Cardiac muscle cell (in vitro differentiated cells and primary cell): ENCODE data around the gene OPRD1. TPM values are rescaled to one million over a fixed set of nuclear protein-coding genes. Genes with fewer than 3 reads are reported as not detected.

Experiments
- DNase-seq, 2 donors: peaks; one replicate each; pipeline versions ENCODE4 v3.0.0 to v3.0.0-alpha.2; 2010 to 2017; ENCODE audit warnings: low read depth in 1 of 2, low spot score in 1 of 2
- H3K27ac ChIP-seq: fragments of 200-600 bp; sonication (generic); 2 replicates; pipeline ENCODE4 v1.5.1; 2016
- H3K27me3 ChIP-seq: fragments of 200-600 bp; sonication (generic); 2 replicates; pipeline ENCODE4 v1.6.0; 2016; ENCODE audit warnings: control low read depth
- H3K36me3 ChIP-seq: fragments of 200-600 bp; sonication (generic); 2 replicates; pipeline ENCODE4 v1.5.1; 2016; ENCODE audit warnings: control low read depth
- H3K4me1 ChIP-seq: fragments of 200-600 bp; sonication (generic); 2 replicates; pipeline ENCODE4 v1.8.1; 2017; ENCODE audit warnings: low read depth, mild to moderate bottlenecking, mixed run types
- H3K4me3 ChIP-seq: fragments of 200-600 bp; sonication (generic); 2 replicates; pipeline ENCODE4 v1.5.1; 2016; ENCODE audit warnings: mild to moderate bottlenecking
- H3K9me3 ChIP-seq: fragments of 200-600 bp; sonication (generic); 2 replicates; pipeline ENCODE4 v1.5.1; 2017; ENCODE audit warnings: low read depth, mild to moderate bottlenecking, control low read depth
- CTCF ChIP-seq: IDR thresholded peaks from 2 replicates; pipeline ENCODE4 v1.5.1; 2012; ENCODE audit warnings: low read depth, mild to moderate bottlenecking, low read length
- polyA plus RNA-seq: library from polyadenylated mRNA; unstranded; fragments of >200 nt; fragmentation: Nextera tagmentation; extraction: Ambion mirVana; gene quantifications from 2 replicates; pipeline ENCODE4 v1.2.1, GENCODE V29; 2016
- total RNA-seq: library from RNA; depleted of rRNA; stranded (reverse); fragments of >200 nt; gene quantifications from 2 replicates; pipeline ENCODE4 v1.2.3, GENCODE V29; 2016

The OPRD1 gene
- total and polyA plus RNA-seq, 2 experiments from 2014 or later = 0.13 to 0.60 TPM

GRCh38 chr1:28885472-28885877 is 73.5 kb downstream of the OPRD1 start:
- no peak overlapping the region for H3K4me3 ChIP-seq
- no peaks in the 10 kb centered on the region for H3K36me3 ChIP-seq
- H3K27me3 ChIP-seq = no peaks in the 10 kb centered on the region
- no peaks in the 10 kb centered on the region for H3K9me3 ChIP-seq
- TF ChIP-seq CTCF = no peak
- peaks cover 17% of the 10 kb centered on the region for H3K4me1 ChIP-seq
- H3K27ac ChIP-seq = peak overlapping the region; percentile 19
- no peak for DNase-seq

- no peak for DNase-seq
- no peak for TF ChIP-seq CTCF
- Histone ChIP-seq H3K9me3 (no peaks in the 10 kb centered on the region), H3K36me3 (no peaks in the 10 kb centered on the region), H3K4me1 (peaks cover 17% of the 10 kb centered on the region), H3K27ac (peak overlapping the region; percentile 19), H3K4me3 (peak overlapping the region; percentile 92), H3K27me3 (no peaks in the 10 kb centered on the region)
Measured at GRCh38 chr1:28885977-28886730, 74.2 kb downstream of the OPRD1 start.

GRCh38 chr1:28886731-28887418 is 74.9 kb downstream of the OPRD1 start:
- no peaks in the 10 kb centered on the region for H3K36me3 ChIP-seq
- H3K4me1 ChIP-seq = peaks cover 17% of the 10 kb centered on the region
- no peak overlapping the region for H3K27ac ChIP-seq
- TF ChIP-seq CTCF = no peak
- peak overlapping the region; percentile 92 for H3K4me3 ChIP-seq
- peak; percentile 77 to 90 for DNase-seq
- H3K27me3 ChIP-seq = no peaks in the 10 kb centered on the region
- no peaks in the 10 kb centered on the region for H3K9me3 ChIP-seq

DNA sequence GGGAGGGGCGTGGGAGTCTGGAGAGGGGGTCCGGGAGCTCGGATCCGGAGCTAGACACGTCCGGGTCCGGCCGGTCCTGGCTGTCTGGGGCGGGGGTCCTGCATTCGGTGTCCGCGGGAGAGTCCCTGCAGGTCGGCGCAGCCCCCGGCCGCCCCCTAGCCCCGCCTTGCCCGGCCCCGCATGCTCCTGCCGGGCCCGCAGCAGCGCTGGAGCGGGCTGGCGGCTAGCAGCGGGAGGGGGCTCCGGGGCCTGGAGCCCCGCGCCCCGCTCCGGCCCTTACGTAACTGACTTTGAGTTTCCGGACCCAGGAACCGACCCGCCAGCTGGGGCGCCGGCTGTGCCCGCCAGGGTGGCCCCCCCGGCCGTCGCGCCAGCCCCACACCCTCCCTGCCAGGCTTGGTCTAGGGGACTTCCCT is 75.5 kb downstream of the OPRD1 start:
- DNase-seq = peak in 1 of 2 donors; percentile 52

More for the DNA sequence above, 75.5 kb downstream of the OPRD1 start:
- Histone ChIP-seq H3K4me1 (peaks cover 17% of the 10 kb centered on the region), H3K27me3 (no peaks in the 10 kb centered on the region), H3K36me3 (no peaks in the 10 kb centered on the region), H3K27ac (no peak overlapping the region), H3K4me3 (peak overlapping the region; percentile 92), H3K9me3 (no peaks in the 10 kb centered on the region)
- TF ChIP-seq CTCF = no peak
